NCI-H524 treated with DMSO at 0.1 percent for 48 hours (cell line): Measurements from ENCODE around the gene MARVELD1.
"Not testable (repeated sequence)": the region's sequence is repeated elsewhere in the genome, so short reads cannot be mapped to it uniquely, and the experiment has no call there.

ENCODE experiments used
- DNase-seq: peaks from one replicate; lab custom pipeline; 2025; lab: John Stamatoyannopoulos, UW

Gene MARVELD1

GRCh38 chr10:97690133-97690532, 23.4 kb upstream of the MARVELD1 start:
- no peak for DNase-seq

GRCh38 chr10:97698072-97698655, 15.4 kb upstream of the MARVELD1 start:
- DNase-seq: not testable (repeated sequence)

GRCh38 chr10:97701438-97702069, 12.0 kb upstream of the MARVELD1 start:
- DNase-seq: no peak

GRCh38 chr10:97703398-97704067, 10.0 kb upstream of the MARVELD1 start:
- DNase-seq: no peak

GRCh38 chr10:97704341-97704740, 9.2 kb upstream of the MARVELD1 start:
- no peak for DNase-seq

- DNase-seq: no peak
Observed at GRCh38 chr10:97705006-97705670, 8.4 kb upstream of the MARVELD1 start.

- DNase-seq: no peak
Observed at GRCh38 chr10:97707134-97707861, 6.2 kb upstream of the MARVELD1 start.

- DNase-seq: no peak
Observed at GRCh38 chr10:97708167-97708566, 5.4 kb upstream of the MARVELD1 start.

- no peak for DNase-seq
Observed at GRCh38 chr10:97708976-97709946, 4.3 kb upstream of the MARVELD1 start.

- DNase-seq: no peak
Observed at GRCh38 chr10:97711640-97712572, 1.6 kb upstream of the MARVELD1 start.

- DNase-seq: no peak
Observed at GRCh38 chr10:97713826-97714400, 383 bp downstream of the MARVELD1 start.

- DNase-seq: no peak
Observed at GRCh38 chr10:97714401-97715258, 1.1 kb downstream of the MARVELD1 start.

- DNase-seq: no peak
Observed at GRCh38 chr10:97715259-97715874, 1.8 kb downstream of the MARVELD1 start.

- DNase-seq: no peak
Observed at GRCh38 chr10:97717627-97718026, 4.1 kb downstream of the MARVELD1 start.

- DNase-seq: no peak
Observed at GRCh38 chr10:97718178-97718577, 4.6 kb downstream of the MARVELD1 start.

- DNase-seq: no peak
Observed at GRCh38 chr10:97718659-97719142, 5.2 kb downstream of the MARVELD1 start.

- no peak for DNase-seq
Observed at GRCh38 chr10:97719602-97720001, 6.1 kb downstream of the MARVELD1 start.
